Measurements from ENCODE around the gene ZNRF1. TPM values are rescaled to one million over a fixed set of nuclear protein-coding genes. Genes with fewer than 3 reads are reported as not detected.

Gene ZNRF1
- total and polyA plus RNA-seq, 4 donors, result 7.9 to 10.9 (median 9.2) TPM

GRCh38 chr16:75080205-75081029 is 81.6 kb downstream of the ZNRF1 start:
- Histone ChIP-seq H3K9me3 (ENCODE audit: control insufficient read depth in 4 of 4, low read length in 3 of 4) (no peaks in the 10 kb centered on the region), H3K36me3 (ENCODE audit: control insufficient read depth in 4 of 4, insufficient read depth in 3 of 4, low read depth in 1 of 4, low read length in 3 of 4) (no peaks in the 10 kb centered on the region), H3K9ac (ENCODE audit: low read depth in 1 of 2, low read length in 2 of 2) (no peak overlapping the region), H3K4me1 (ENCODE audit: control insufficient read depth in 4 of 4, insufficient read depth in 4 of 4, low read length in 3 of 4) (peaks cover 3 to 19% (median 15%) of the 10 kb centered on the region in 4 donors), H3K27me3 (ENCODE audit: control insufficient read depth in 4 of 4, insufficient read depth in 4 of 4, low read length in 3 of 4) (no peaks in the 10 kb centered on the region), H3K27ac (ENCODE audit: low read depth in 1 of 2, low read length in 2 of 2) (no peak overlapping the region), H3K4me3 (ENCODE audit: low read depth in 1 of 3, low read length in 3 of 3) (no peak overlapping the region)
- TF ChIP-seq ATF3 (IDR thresholded peaks at IDR 0.05), result no peak
- TF ChIP-seq MAX (IDR thresholded peaks at IDR 0.05), result no peak
- no peak for TF ChIP-seq ZBTB33 (IDR thresholded peaks at IDR 0.05)
- no peak for TF ChIP-seq EGR1 (IDR thresholded peaks at IDR 0.05; ENCODE audit: low read depth in 2 of 2)
- no peak for DNase-seq (ENCODE audit: low spot score)
- 96% methylated on average over 8 of the region's 8 CpGs for WGBS

GRCh38 chr16:75081179-75081859 is 82.5 kb downstream of the ZNRF1 start:
- no peaks in the 10 kb centered on the region for H3K36me3 ChIP-seq (ENCODE audit: control insufficient read depth in 4 of 4, insufficient read depth in 3 of 4, low read depth in 1 of 4, low read length in 3 of 4)
- 93% methylated on average over 6 of the region's 6 CpGs for WGBS
- no peak for DNase-seq (ENCODE audit: low spot score)
- TF ChIP-seq REST (IDR thresholded peaks at IDR 0.05) (no peak), TAF1 (conservative IDR thresholded peaks at IDR 0.05) (no peak), MAX (IDR thresholded peaks at IDR 0.05) (no peak), HNF4A (conservative IDR thresholded peaks at IDR 0.05) (no peak), RAD21 (IDR thresholded peaks at IDR 0.05) (no peak), YY1 (IDR thresholded peaks at IDR 0.05) (no peak), ZBTB33 (IDR thresholded peaks at IDR 0.05) (no peak), FOXA1 (IDR thresholded peaks at IDR 0.05) (no peak), EGR1 (IDR thresholded peaks at IDR 0.05; ENCODE audit: low read depth in 2 of 2) (no peak), FOXA2 (IDR thresholded peaks at IDR 0.05) (no peak), ATF3 (IDR thresholded peaks at IDR 0.05) (no peak), RXRA (IDR thresholded peaks at IDR 0.05) (no peak), GABPA (IDR thresholded peaks at IDR 0.05 in 1 of 2, conservative IDR thresholded peaks at IDR 0.05 in 1 of 2) (no peak), HNF4G (IDR thresholded peaks at IDR 0.05) (no peak), JUND (IDR thresholded peaks at IDR 0.05) (no peak), SP1 (IDR thresholded peaks at IDR 0.05) (no peak), NR2F2 (IDR thresholded peaks at IDR 0.05) (no peak)
- peaks cover 3 to 19% (median 15%) of the 10 kb centered on the region in 4 donors for H3K4me1 ChIP-seq (ENCODE audit: control insufficient read depth in 4 of 4, insufficient read depth in 4 of 4, low read length in 3 of 4)
- no peaks in the 10 kb centered on the region for H3K9me3 ChIP-seq (ENCODE audit: control insufficient read depth in 4 of 4, low read length in 3 of 4)
- no peaks in the 10 kb centered on the region for H3K27me3 ChIP-seq (ENCODE audit: control insufficient read depth in 4 of 4, insufficient read depth in 4 of 4, low read length in 3 of 4)
- H3K9ac ChIP-seq (ENCODE audit: low read depth in 1 of 2, low read length in 2 of 2), result no peak overlapping the region
- no peak overlapping the region for H3K4me3 ChIP-seq (ENCODE audit: low read depth in 1 of 3, low read length in 3 of 3)
- no peak overlapping the region for H3K27ac ChIP-seq (ENCODE audit: low read depth in 1 of 2, low read length in 2 of 2)
